ENCODE data around the gene SNX33.
"Not testable (repeated sequence)": the region's sequence is repeated elsewhere in the genome, so short reads cannot be mapped to it uniquely, and the experiment has no call there.

The SNX33 gene

DNA sequence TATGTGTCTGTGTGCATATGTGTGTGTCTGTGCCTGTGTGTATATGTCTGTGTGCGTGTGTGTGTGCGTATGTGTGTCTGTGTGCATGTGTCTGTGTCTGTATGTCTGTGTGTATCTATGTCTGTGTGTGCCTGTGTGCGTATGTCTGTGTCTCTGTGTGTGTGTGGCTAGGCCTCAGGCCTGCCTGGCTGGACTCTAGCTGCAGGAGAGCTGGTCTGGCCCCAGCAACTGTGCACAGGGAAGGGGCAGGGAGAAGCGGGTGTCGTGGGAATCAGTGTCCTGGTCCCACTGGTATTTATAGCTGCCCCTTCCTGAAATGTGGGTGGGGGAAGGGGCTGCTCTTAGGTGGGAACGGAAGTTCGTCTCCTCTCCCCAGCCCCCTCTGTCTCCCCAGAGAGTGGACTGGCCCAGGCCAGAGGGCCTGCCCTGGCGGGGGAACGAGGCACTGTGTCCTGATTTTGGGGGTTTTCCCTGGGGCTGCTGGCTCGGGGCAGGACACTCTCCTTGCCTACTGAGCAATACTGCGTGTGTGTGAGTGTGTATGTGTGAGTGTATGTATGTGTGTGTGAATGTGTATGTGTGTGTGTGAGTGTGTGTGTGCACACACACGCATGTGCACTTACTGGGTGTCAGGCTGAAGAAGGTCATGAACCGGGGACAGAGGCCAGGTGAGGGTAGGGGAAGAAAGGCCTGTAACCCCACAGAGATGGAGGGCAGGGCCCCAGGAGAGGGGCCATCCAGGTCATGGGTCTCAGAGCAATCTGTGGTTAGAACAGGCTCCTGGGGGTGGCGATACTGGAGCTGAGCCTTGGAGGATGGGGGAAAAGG is 58.4 kb downstream of the SNX33 start:
- no peak for DNase-seq
- in situ Hi-C loops (cut with HindIII; ENCODE audit: low pct_ligation_motif_present, low pct_unique_long_range_greater_than_20kb, low sequenced_read_pairs), result no loop called here

DNA sequence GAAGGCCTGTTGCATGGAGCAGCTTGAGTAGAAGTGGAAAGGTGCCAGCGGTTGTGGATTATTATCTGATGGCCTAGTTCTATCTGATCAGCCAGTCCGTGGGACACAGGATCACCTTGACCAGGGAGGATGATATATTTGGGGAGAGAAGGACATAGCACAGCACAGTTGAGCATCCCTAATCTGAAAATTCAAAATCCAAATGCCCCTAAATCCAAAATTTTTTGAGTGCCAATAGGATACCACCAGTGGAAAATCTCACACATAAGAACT is 58.9 kb downstream of the SNX33 start:
- in situ Hi-C loops (cut with HindIII; ENCODE audit: low pct_ligation_motif_present, low pct_unique_long_range_greater_than_20kb, low sequenced_read_pairs), result no loop called here
- no peak for DNase-seq

DNA sequence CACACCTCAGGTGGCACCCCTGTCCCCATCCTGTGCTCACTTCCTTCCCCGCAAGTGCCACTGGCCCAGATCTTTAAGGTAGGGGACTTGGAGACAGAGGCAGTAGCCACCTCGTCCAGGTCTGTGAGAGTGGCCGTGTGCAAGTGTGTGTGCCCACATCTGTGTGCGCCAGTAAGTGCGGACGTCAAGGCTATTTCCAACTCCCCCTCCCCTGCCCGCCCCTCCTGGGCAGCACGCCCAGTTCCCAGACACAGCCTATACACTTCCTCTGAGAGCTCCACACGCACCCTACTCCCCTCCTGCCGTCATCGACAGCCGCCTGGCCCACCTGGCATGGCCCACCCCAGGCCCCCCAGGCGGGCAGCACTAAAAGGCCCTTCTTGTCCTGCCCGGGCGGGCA is 61.7 kb downstream of the SNX33 start:
- DNase-seq; in situ Hi-C loops (cut with HindIII; ENCODE audit: low pct_ligation_motif_present, low pct_unique_long_range_greater_than_20kb, low sequenced_read_pairs): not testable (repeated sequence)

DNA sequence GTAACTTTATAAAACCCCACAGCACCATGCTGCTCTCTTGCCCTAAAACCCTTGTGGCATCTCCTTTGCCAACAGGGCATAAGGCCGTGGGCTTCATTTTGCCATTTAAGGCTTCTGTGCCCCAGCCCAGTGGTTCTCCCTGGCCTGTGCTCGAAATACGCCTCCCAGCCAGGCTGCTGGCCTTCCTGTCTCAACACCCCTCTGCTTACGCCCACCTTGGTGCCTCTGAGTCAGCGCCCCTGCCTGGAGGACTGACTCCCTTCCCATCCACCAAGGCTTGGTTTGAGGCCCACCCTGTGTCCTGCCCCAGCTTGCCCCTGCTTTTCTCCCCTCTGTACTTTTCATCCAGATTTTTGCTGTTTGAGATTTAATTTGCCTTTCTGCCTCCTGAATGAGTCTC is 63.2 kb downstream of the SNX33 start:
- in situ Hi-C loops (cut with HindIII; ENCODE audit: low pct_ligation_motif_present, low pct_unique_long_range_greater_than_20kb, low sequenced_read_pairs); DNase-seq: not testable (repeated sequence)

DNA sequence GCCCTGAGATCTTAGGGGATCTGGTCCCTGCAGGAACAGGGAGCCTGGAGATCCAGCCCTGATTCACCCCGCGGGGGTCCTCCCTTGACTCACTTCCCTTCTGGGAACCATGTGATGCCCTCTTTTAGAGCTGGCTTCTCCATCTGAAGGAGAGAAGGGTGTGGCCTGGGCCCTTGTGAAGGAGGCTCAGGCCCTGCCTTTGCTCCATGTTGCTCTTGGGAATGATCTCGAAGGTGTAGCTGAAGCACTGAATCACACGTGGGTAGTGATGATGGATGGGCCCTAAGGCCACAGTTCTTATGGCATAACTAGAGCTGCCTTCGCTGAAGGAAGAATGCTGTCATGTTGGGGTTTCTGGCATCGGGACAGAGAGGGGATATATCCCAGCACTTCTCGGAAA is 63.8 kb downstream of the SNX33 start:
- DNase-seq; in situ Hi-C loops (cut with HindIII; ENCODE audit: low pct_ligation_motif_present, low pct_unique_long_range_greater_than_20kb, low sequenced_read_pairs): not testable (repeated sequence)
